Stomach (tissue), 9 donors: ENCODE measurements around the gene MLKL. TPM values are rescaled to one million over a fixed set of nuclear protein-coding genes. Genes with fewer than 3 reads are reported as not detected.
"Not testable (repeated sequence)": the region's sequence is repeated elsewhere in the genome, so short reads cannot be mapped to it uniquely, and the experiment has no call there.

Experiments used
- DNase-seq, 2 donors: peaks; one replicate each; pipeline versions ENCODE4 v3.0.0 to v3.0.0-alpha.2; 2013 to 2019
- H3K27ac ChIP-seq, 5 donors: fragments of 200-600 bp in 4 of 5; sonication (generic) in 4 of 5; one replicate each; pipeline ENCODE4 v1.5.1; 2013 to 2019; ENCODE audit warnings: mild to moderate bottlenecking in 1 of 5, moderate library complexity in 1 of 5
- H3K27me3 ChIP-seq, 3 donors: fragments of 200-600 bp; sonication (generic); one replicate each; pipeline ENCODE4 v1.5.1; 2017 to 2019; ENCODE audit warnings: mixed run types in 1 of 3
- H3K36me3 ChIP-seq, 4 donors: fragments of 200-600 bp; sonication (generic); 1 replicate in 3 of 4; 2 replicates in 1 of 4; pipeline ENCODE4 v1.5.1; 2016 to 2019
- H3K4me1 ChIP-seq, 4 donors: fragments of 200-600 bp; sonication (generic); one replicate each; pipeline ENCODE4 v1.5.1; 2016 to 2019
- H3K4me3 ChIP-seq, 4 donors: fragments of 200-600 bp; sonication (generic) in 3 of 4; one replicate each; pipeline ENCODE4 v1.5.1; 2016 to 2019; ENCODE audit warnings: mild to moderate bottlenecking in 1 of 4
- H3K9me3 ChIP-seq, 4 donors: fragments of 200-600 bp; sonication (generic); one replicate each; pipeline ENCODE4 v1.5.1; 2016 to 2019
- EP300 ChIP-seq: sonication (generic); formaldehyde crosslinking; IDR thresholded peaks from one replicate; pipeline ENCODE4 v1.6.1; 2017; ENCODE audit warnings: antibody characterized with exemption
- POLR2A ChIP-seq, 4 donors: fragments of 450-650 bp; IDR thresholded peaks; one replicate each; pipeline ENCODE4 v1.6.1; 2016; ENCODE audit warnings: antibody characterized with exemption in 4 of 4, control low read depth in 2 of 4, mild to moderate bottlenecking in 1 of 4, moderate library complexity in 1 of 4
- POLR2AphosphoS5 ChIP-seq, 3 donors: sonication (generic); formaldehyde crosslinking; IDR thresholded peaks; one replicate each; pipeline ENCODE4 v1.6.1; 2016; ENCODE audit warnings: antibody characterized with exemption in 3 of 3
- WGBS, 5 donors: extraction: QIAGEN DNeasy Blood & Tissue Kit in 3 of 5; methylation state at CpG; one replicate each; pipeline versions ENCODE4 v1.1.5 to v1.1.7; 2013 to 2018; 5-methylcytosine and 5-hydroxymethylcytosine counted together
- intact Hi-C: fragments of 100-400 bp; cut with DNase I; formaldehyde crosslinking; loops from one replicate; pipeline ENCODE4 v1.15.1; 2023; ENCODE audit warnings: low total_unique reads
- polyA plus RNA-seq, 3 donors: library from polyadenylated mRNA; stranded (reverse); fragments of 200-250 nt; gene quantifications; one replicate each; pipeline ENCODE4 v1.2.3, GENCODE V29; 2013
- total RNA-seq, 5 donors: library from RNA; depleted of rRNA; stranded (reverse); fragments of >200 nt; gene quantifications; one replicate each; pipeline versions ENCODE4 v1.1.0 to v1.2.3, GENCODE V29; 2014 to 2016
- TF ChIP-seq, protein P1 (sequence below), 7 experiments: fragments of 450-650 bp in 4 of 7; fragments of 200-600 bp in 3 of 7; sonication (generic) in 3 of 7; IDR thresholded peaks; one replicate each; pipeline ENCODE4 v1.5.1; 2016 to 2019; ENCODE audit warnings: antibody characterized with exemption in 7 of 7, control low read depth in 2 of 7, mild to moderate bottlenecking in 1 of 7
- donor health status: healthy with polysubstance abuse.
- donor health status: Bipolar disorder and iron deficiency.
- donor health status: healthy.

The MLKL gene
- total and polyA plus RNA-seq, 8 donors = 6.7 to 23.3 (median 10.0) TPM

DNA sequence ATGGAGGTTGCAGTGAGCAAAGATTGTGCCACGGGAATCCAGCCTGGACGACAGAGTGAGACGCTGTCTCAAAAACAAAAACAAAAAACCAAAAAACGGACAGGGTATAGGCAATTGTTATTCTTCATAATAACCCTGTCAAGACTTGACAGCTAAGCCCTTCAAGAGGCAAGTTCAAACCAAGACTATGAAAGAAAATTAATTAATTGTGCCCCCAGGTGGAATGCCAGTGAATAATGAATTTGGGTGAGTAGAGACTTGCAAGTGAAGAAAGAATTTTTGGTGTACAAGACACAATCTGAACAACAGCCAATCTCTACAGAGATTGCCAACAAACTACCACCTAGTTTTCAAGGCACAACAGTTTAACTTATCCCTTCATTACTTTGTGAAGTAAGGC, 40.3 kb downstream of the MLKL start:
- Histone ChIP-seq H3K9me3 (no peaks in the 10 kb centered on the region), H3K36me3 (peaks cover 37 to 90% (median 78%) of the 10 kb centered on the region in 4 donors), H3K4me3 (no peak overlapping the region), H3K27me3 (no peaks in the 10 kb centered on the region), H3K4me1 (peaks cover 0 to 38% (median 22%) of the 10 kb centered on the region in 4 donors), H3K27ac (no peak overlapping the region)
- intact Hi-C loops = no loop called here
- WGBS, 5 donors = 81 to 95% (median 94%) methylated on average over 4 of the region's 4 CpGs
- DNase-seq = no peak
- TF ChIP-seq, protein P1, sequence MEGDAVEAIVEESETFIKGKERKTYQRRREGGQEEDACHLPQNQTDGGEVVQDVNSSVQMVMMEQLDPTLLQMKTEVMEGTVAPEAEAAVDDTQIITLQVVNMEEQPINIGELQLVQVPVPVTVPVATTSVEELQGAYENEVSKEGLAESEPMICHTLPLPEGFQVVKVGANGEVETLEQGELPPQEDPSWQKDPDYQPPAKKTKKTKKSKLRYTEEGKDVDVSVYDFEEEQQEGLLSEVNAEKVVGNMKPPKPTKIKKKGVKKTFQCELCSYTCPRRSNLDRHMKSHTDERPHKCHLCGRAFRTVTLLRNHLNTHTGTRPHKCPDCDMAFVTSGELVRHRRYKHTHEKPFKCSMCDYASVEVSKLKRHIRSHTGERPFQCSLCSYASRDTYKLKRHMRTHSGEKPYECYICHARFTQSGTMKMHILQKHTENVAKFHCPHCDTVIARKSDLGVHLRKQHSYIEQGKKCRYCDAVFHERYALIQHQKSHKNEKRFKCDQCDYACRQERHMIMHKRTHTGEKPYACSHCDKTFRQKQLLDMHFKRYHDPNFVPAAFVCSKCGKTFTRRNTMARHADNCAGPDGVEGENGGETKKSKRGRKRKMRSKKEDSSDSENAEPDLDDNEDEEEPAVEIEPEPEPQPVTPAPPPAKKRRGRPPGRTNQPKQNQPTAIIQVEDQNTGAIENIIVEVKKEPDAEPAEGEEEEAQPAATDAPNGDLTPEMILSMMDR (IDR thresholded peaks at IDR 0.05) = no peak
- TF ChIP-seq EP300 (no peak), POLR2AphosphoS5 (IDR thresholded peaks at IDR 0.05) (no peak)

DNA sequence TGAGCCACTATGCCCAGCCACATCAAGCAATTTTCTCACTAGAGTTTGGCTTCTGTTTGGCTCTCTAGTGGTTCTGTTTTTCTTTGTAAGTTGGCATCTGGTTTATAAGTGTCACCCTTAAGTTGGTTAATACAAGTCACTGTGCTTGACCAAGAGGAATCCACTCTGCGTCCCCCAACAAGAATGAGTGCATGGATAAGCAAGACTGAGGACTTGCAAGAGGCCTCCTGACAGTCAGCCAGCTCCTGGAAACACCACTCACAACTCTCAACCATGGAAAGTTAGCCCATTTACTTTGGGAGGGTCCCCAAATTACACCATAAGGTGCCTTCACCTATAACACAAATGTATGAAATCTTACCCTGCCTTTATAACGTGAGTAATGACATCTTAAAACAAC, 41.6 kb downstream of the MLKL start:
- DNase-seq = no peak
- Histone ChIP-seq H3K4me3 (no peak overlapping the region), H3K4me1 (peaks cover 0 to 36% (median 19%) of the 10 kb centered on the region in 4 donors), H3K27ac (no peak overlapping the region), H3K27me3 (no peaks in the 10 kb centered on the region), H3K36me3 (peaks cover 33 to 86% (median 69%) of the 10 kb centered on the region in 4 donors), H3K9me3 (no peaks in the 10 kb centered on the region)
- TF ChIP-seq POLR2AphosphoS5 (IDR thresholded peaks at IDR 0.05) (no peak), POLR2A (IDR thresholded peaks at IDR 0.05) (no peak), EP300 (no peak)
- TF ChIP-seq, protein P1 (IDR thresholded peaks at IDR 0.05) = no peak
- WGBS, 5 donors = 83 to 95% (median 89%) methylated on average over 2 of the region's 2 CpGs
- intact Hi-C loops = no loop called here

DNA sequence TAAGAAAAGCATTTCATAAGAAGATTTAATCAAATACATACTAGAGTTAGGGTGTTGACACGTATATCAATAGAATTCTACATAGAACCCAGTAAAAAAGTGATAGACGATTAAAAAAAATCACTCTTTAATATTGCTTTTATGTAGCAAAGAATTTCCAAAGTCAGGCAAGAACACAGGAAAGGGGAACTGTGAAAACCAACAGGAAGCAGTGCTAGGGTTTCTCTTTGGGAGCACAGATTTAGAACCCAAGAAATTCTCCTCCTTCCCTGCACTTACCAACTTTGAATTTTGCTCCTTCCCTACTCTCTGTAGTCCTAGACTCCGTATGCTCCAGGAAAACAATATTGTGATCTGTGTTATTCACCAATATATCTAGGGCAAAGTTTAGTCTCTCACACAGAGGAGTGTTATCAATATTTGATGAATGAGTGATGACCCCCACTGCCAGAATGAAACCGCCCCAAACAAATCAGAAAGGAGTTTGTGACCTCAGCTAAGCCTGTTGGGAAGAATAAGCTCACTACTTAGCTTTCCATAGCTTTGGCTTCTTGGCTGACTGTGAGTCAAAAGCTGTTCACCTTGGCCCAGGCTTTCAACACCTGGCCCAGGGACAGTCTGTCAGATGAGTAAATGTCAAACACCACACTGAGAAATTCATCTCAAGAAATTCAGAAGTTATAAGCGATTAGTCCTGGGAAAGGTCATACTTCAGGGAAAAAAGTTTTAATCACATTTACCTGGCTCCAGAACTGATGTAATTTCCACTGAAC, 42.6 kb downstream of the MLKL start:
- WGBS, 5 donors = 57 to 69% (median 59%) methylated on average over 5 of the region's 5 CpGs
- Histone ChIP-seq H3K9me3 (no peaks in the 10 kb centered on the region), H3K36me3 (peaks cover 23 to 78% (median 63%) of the 10 kb centered on the region in 4 donors), H3K4me3 (no peak overlapping the region), H3K4me1 (peaks cover 0 to 36% (median 17%) of the 10 kb centered on the region in 4 donors), H3K27me3 (no peaks in the 10 kb centered on the region), H3K27ac (peak overlapping the region in 1 of 5 donors; percentile 26)
- intact Hi-C loops = no loop called here
- DNase-seq = no peak
- no peak for TF ChIP-seq POLR2AphosphoS5 (IDR thresholded peaks at IDR 0.05)
- no peak for TF ChIP-seq EP300
- TF ChIP-seq POLR2A (IDR thresholded peaks at IDR 0.05) = no peak
- TF ChIP-seq, protein P1 (IDR thresholded peaks at IDR 0.05) = no peak

DNA sequence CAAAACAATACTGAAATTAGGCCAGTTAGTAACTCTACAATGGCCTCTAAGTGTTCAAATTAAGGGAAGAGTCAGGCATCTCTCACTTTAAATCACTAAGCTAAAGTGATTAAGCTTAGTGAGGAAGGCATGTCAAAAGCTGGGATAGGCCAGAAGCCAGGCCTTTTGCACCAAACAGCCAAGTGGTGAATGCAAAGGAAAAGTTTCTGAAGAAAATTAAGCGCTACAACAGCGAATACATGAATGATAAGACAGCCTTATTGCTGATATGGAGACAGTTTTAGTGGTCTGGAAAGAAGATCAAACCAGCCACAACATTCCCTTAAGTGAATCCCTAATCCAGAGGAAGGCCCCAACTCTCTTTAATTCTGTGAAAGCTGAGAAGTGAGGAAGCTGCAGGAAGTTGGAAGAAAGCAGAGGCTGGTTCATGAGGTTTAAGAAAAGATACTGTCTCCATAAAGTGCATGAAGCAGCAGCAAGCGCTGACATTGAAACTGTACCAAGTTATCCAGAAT, 46.1 kb downstream of the MLKL start:
- Histone ChIP-seq H3K27me3 (no peaks in the 10 kb centered on the region), H3K36me3 (peaks cover 13 to 79% (median 68%) of the 10 kb centered on the region in 4 donors), H3K4me3 (no peak overlapping the region), H3K27ac (peak overlapping the region in 1 of 5 donors; percentile 8), H3K4me1 (peaks cover 0 to 30% (median 15%) of the 10 kb centered on the region in 4 donors), H3K9me3 (no peaks in the 10 kb centered on the region)
- intact Hi-C loops = no loop called here
- no peak for DNase-seq
- WGBS, 5 donors = 89 to 96% (median 93%) methylated on average over 3 of the region's 3 CpGs
- TF ChIP-seq, protein P1 (IDR thresholded peaks at IDR 0.05) = no peak
- no peak for TF ChIP-seq POLR2AphosphoS5 (IDR thresholded peaks at IDR 0.05)
- no peak for TF ChIP-seq POLR2A (IDR thresholded peaks at IDR 0.05)
- no peak for TF ChIP-seq EP300

DNA sequence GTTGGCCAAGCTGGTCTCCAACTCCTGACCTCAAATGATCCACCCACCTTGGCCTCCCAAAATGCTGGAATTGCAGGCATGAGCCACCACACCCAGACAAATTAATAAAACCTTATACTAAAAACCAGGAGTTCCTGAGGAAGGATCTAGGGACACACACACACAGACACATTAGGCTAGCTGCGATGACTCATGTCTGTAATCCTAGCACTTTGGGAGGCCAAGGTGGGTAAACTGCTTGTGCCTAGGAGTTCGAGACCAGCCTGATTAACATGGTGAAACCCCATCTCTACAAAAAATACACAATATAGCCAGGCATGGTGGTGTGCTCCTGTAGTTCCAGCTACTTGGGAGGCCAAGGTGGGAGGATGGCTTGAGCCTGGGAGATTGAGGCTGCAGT, 47.8 kb downstream of the MLKL start:
- peaks cover 0 to 13% (median 7%) of the 10 kb centered on the region in 4 donors for H3K4me1 ChIP-seq
- not testable (repeated sequence) for H3K27me3 ChIP-seq

More for the DNA sequence above, 47.8 kb downstream of the MLKL start:
- H3K27ac ChIP-seq, H3K4me3 ChIP-seq, DNase-seq, H3K9me3 ChIP-seq, intact Hi-C loops: not testable (repeated sequence)
- peaks cover 16 to 79% (median 67%) of the 10 kb centered on the region in 4 donors for H3K36me3 ChIP-seq
- WGBS, 5 donors = 83 to 97% (median 89%) methylated on average over 2 of the region's 2 CpGs
